HepG2 (cell line): ENCODE measurements around the gene GAS2. TPM values are rescaled to one million over a fixed set of nuclear protein-coding genes. Genes with fewer than 3 reads are reported as not detected.

ENCODE experiments used
- ELF3 ChIP-seq: IDR thresholded peaks from 2 replicates; pipeline ENCODE4 v1.6.1; 2016; ENCODE audit warnings: missing genetic modification reagents, missing compliant biosample characterization
- HOXA3 ChIP-seq: sonication (generic); formaldehyde crosslinking; IDR thresholded peaks from 2 replicates; pipeline ENCODE4 v1.5.0; 2020; ENCODE audit warnings: missing genetic modification reagents
- JUND ChIP-seq: sonication (generic); formaldehyde crosslinking; IDR thresholded peaks from 2 replicates; pipeline ENCODE4 v1.8.0; 2022; ENCODE audit warnings: mild to moderate bottlenecking, missing genetic modification reagents
- KMT2B ChIP-seq: IDR thresholded peaks from 2 replicates; pipeline ENCODE4 v1.6.1; 2016; ENCODE audit warnings: missing genetic modification reagents, missing compliant biosample characterization
- MAX ChIP-seq: IDR thresholded peaks from 2 replicates; pipeline ENCODE4 v1.6.1; 2012; ENCODE audit warnings: inconsistent platforms
- MEIS2 ChIP-seq: sonication (generic); formaldehyde crosslinking; IDR thresholded peaks from 2 replicates; pipeline ENCODE4 v1.9.0; 2021; ENCODE audit warnings: mild to moderate bottlenecking, missing genetic modification reagents
- MIXL1 ChIP-seq: IDR thresholded peaks from 2 replicates; pipeline ENCODE4 v1.6.1; 2016
- NAIF1 ChIP-seq: sonication (generic); formaldehyde crosslinking; IDR thresholded peaks from 2 replicates; pipeline ENCODE4 v1.5.0; 2020; ENCODE audit warnings: mild to moderate bottlenecking, missing genetic modification reagents, borderline replicate concordance
- NCOR1 ChIP-seq: fragments of 200-600 bp; sonication (generic); IDR thresholded peaks from 2 replicates; pipeline ENCODE4 v1.7.0; 2017; ENCODE audit warnings: antibody characterized with exemption, low read length, borderline replicate concordance
- NFYC ChIP-seq: IDR thresholded peaks from 2 replicates; pipeline ENCODE4 v1.6.1; 2016; ENCODE audit warnings: missing genetic modification reagents, missing compliant biosample characterization
- NR2F6 ChIP-seq, 2 experiments: IDR thresholded peaks; 2 replicates each; pipeline ENCODE4 v1.6.1; 2016; ENCODE audit warnings: antibody characterized with exemption in 1 of 2, mild to moderate bottlenecking in 1 of 2
- NR3C1 ChIP-seq: sonication (generic); formaldehyde crosslinking; IDR thresholded peaks from 2 replicates; pipeline ENCODE4 v1.4.0; 2020; ENCODE audit warnings: missing genetic modification reagents
- PHF21A ChIP-seq: sonication (generic); formaldehyde crosslinking; IDR thresholded peaks from 2 replicates; pipeline ENCODE4 v1.5.0; 2020; ENCODE audit warnings: mild to moderate bottlenecking, missing genetic modification reagents
- RARA ChIP-seq: IDR thresholded peaks from 2 replicates; pipeline ENCODE4 v1.6.1; 2016; ENCODE audit warnings: missing genetic modification reagents, missing compliant biosample characterization
- THAP11 ChIP-seq: IDR thresholded peaks from 2 replicates; pipeline ENCODE4 v1.6.1; 2016; ENCODE audit warnings: missing biosample characterization, missing genetic modification reagents
- THAP8 ChIP-seq: sonication (generic); formaldehyde crosslinking; IDR thresholded peaks from 2 replicates; pipeline ENCODE4 v1.5.1; 2020; ENCODE audit warnings: missing genetic modification reagents, mild to moderate bottlenecking, borderline replicate concordance
- XBP1 ChIP-seq: sonication (generic); formaldehyde crosslinking; IDR thresholded peaks from 2 replicates; pipeline ENCODE4 v1.5.0; 2020; ENCODE audit warnings: missing genetic modification reagents
- ZBTB10 ChIP-seq: sonication (generic); formaldehyde crosslinking; IDR thresholded peaks from 2 replicates; pipeline ENCODE4 v1.4.0; 2020; ENCODE audit warnings: missing genetic modification reagents, borderline replicate concordance
- ZBTB7B ChIP-seq: sonication (generic); formaldehyde crosslinking; IDR thresholded peaks from 2 replicates; pipeline ENCODE4 v1.4.0; 2020; ENCODE audit warnings: missing genetic modification reagents
- ZGPAT ChIP-seq: IDR thresholded peaks from 2 replicates; pipeline ENCODE4 v1.6.1; 2016; ENCODE audit warnings: mild to moderate bottlenecking
- ZNF547 ChIP-seq: sonication (generic); formaldehyde crosslinking; IDR thresholded peaks from 2 replicates; pipeline ENCODE4 v1.5.1; 2020; ENCODE audit warnings: mild to moderate bottlenecking, missing genetic modification reagents
- ZNF564 ChIP-seq: sonication (generic); formaldehyde crosslinking; IDR thresholded peaks from 2 replicates; pipeline ENCODE4 v1.8.1; 2023; ENCODE audit warnings: mild to moderate bottlenecking, missing genetic modification reagents
- ZNF589 ChIP-seq: sonication (generic); formaldehyde crosslinking; conservative IDR thresholded peaks from 2 replicates; pipeline ENCODE4 v1.8.0; 2022; ENCODE audit warnings: mild to moderate bottlenecking, moderate library complexity, missing genetic modification reagents
- ZNF652 ChIP-seq: IDR thresholded peaks from 2 replicates; pipeline ENCODE4 v1.6.1; 2016; ENCODE audit warnings: low read depth, borderline replicate concordance
- ZZZ3 ChIP-seq: sonication (generic); formaldehyde crosslinking; IDR thresholded peaks from 2 replicates; pipeline ENCODE4 v1.4.0; 2020; ENCODE audit warnings: missing genetic modification reagents, mild to moderate bottlenecking, borderline replicate concordance
- polyA plus RNA-seq, 8 experiments: library from polyadenylated mRNA; depleted of rRNA in 3 of 8; stranded (reverse) in 7 of 8; unstranded in 1 of 8; fragments of >200 nt; fragmentation: Illumina TruSeq in 4 of 8; extraction: Trizol in 4 of 8; gene quantifications; 2 replicates each; pipeline versions ENCODE4 v1.2.1 to v1.2.3, GENCODE V29; 2011 to 2016; ENCODE audit warnings: low read depth in 4 of 8, missing spikeins in 1 of 8, mixed read lengths in 1 of 8; ENCODE audit not compliant: insufficient read depth in 1 of 8
- total RNA-seq, 5 experiments: library from RNA; depleted of rRNA; stranded (reverse); fragments of >200 nt; fragmentation: Illumina TruSeq; extraction: Trizol; gene quantifications; 2 replicates each; pipeline ENCODE4 v1.2.3, GENCODE V29; 2016; ENCODE audit warnings: low read depth in 1 of 5

The GAS2 gene
- total and polyA plus RNA-seq, 2 of the 13 experiments (the other 11 are each of a cell fraction or from before 2014, with no cell fraction given), result 26.0 to 85.1 TPM

- TF ChIP-seq ZGPAT (CRISPR knock-in tag), result peak; percentile 75; the same call in 1 of the 2 replicates
- 0 out of 2 replicates have a peak, but pooled peaks have one; percentile 62 for TF ChIP-seq ZNF564
- TF ChIP-seq MIXL1 (CRISPR knock-in tag), result 0 out of 2 replicates have a peak, but pooled peaks have one; percentile 17
- 0 out of 2 replicates have a peak, but pooled peaks have one; percentile 53 for TF ChIP-seq ZNF589 (CRISPR knock-in tag)
- peak; percentile 97 for TF ChIP-seq KMT2B (CRISPR knock-in tag)
- TF ChIP-seq NCOR1, result 0 out of 2 replicates have a peak, but pooled peaks have one; percentile 24
- TF ChIP-seq ZZZ3 (CRISPR knock-in tag), result peak; percentile 55; the same call in 1 of the 2 replicates
- peak; percentile 82 for TF ChIP-seq HOXA3 (CRISPR knock-in tag)
- peak; percentile 24; the same call in 1 of the 2 replicates for TF ChIP-seq THAP8 (CRISPR knock-in tag)
- 0 out of 2 replicates have a peak, but pooled peaks have one; percentile 12 for TF ChIP-seq PHF21A
- TF ChIP-seq XBP1, result 0 out of 2 replicates have a peak, but pooled peaks have one; percentile 27
- TF ChIP-seq ZBTB7B (CRISPR knock-in tag), result peak; percentile 47; the same call in 1 of the 2 replicates
- TF ChIP-seq NFYC (CRISPR knock-in tag), result peak; percentile 99
- TF ChIP-seq NR3C1 (CRISPR knock-in tag), result no peak
- no peak for TF ChIP-seq ZBTB10
- TF ChIP-seq MEIS2 (CRISPR knock-in tag), result 0 out of 2 replicates have a peak, but pooled peaks have one; percentile 66
- peak; percentile 45; the same call in 1 of the 2 replicates for TF ChIP-seq ELF3 (CRISPR knock-in tag)
- TF ChIP-seq MAX, result peak; percentile 72
- TF ChIP-seq RARA (CRISPR knock-in tag), result peak; percentile 5; the same call in 1 of the 2 replicates
- peak; percentile 67 for TF ChIP-seq JUND (CRISPR knock-in tag)
- no peak for TF ChIP-seq NR2F6 (IDR thresholded peaks at IDR 0.05)
- TF ChIP-seq NR2F6 (CRISPR knock-in tag; IDR thresholded peaks at IDR 0.05), result peak; percentile 10; the same call in 1 of the 2 replicates
- TF ChIP-seq ZNF652, result no peak
- peak; percentile 75; the same call in 1 of the 2 replicates for TF ChIP-seq ZNF547 (CRISPR knock-in tag)
- TF ChIP-seq THAP11 (CRISPR knock-in tag), result peak; percentile 82
- 0 out of 2 replicates have a peak, but pooled peaks have one; percentile 47 for TF ChIP-seq NAIF1 (CRISPR knock-in tag)
Measured at GRCh38 chr11:22625448-22626287, 40.7 kb upstream of the GAS2 start, which contains the start of gene FANCF (continued).
